Cardiac fibroblast (primary cell): ENCODE results near the gene BACH2.
A peak's percentile ranks its signal among the peaks of the same experiment; 100 is the strongest.

ENCODE experiments used
- DNase-seq, 2 donors: peaks; one replicate each; pipeline versions ENCODE4 v3.0.0 to v3.0.0-alpha.2; 2010; ENCODE audit warnings: low read depth in 2 of 2
- H3K4me3 ChIP-seq, 2 donors: replicated peaks in 1 of 2; 1 replicate in 1 of 2; 2 replicates in 1 of 2; pipeline ENCODE4 v1.5.1; 2011; ENCODE audit warnings: low read depth in 2 of 2, low read length in 2 of 2, mild to moderate bottlenecking in 2 of 2, moderate library complexity in 1 of 2
- TF ChIP-seq, protein P1 (sequence below): IDR thresholded peaks from one replicate; pipeline ENCODE4 v1.5.1; 2011; ENCODE audit warnings: low read depth, mild to moderate bottlenecking, low read length, inconsistent platforms

The BACH2 gene

DNA sequence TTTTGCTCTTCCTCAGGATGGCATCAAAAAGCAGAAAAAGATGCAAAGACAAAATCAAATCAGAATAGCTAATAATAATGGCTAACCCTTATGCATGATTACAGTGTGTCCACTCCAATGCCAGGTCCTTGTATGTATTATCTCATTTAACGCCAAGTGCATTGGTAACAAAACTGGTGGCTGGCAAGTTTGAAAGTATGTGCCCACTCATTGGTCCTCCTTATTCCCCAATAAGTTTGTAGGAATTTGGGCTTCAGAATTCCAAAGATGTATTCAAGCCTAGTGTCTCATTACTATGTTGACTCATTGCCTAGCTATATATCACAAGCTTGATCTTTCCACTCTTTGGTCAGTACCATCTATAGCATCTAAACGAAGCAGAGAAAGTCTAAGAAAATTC is 205.8 kb downstream of the BACH2 start:
- TF ChIP-seq, protein P1, sequence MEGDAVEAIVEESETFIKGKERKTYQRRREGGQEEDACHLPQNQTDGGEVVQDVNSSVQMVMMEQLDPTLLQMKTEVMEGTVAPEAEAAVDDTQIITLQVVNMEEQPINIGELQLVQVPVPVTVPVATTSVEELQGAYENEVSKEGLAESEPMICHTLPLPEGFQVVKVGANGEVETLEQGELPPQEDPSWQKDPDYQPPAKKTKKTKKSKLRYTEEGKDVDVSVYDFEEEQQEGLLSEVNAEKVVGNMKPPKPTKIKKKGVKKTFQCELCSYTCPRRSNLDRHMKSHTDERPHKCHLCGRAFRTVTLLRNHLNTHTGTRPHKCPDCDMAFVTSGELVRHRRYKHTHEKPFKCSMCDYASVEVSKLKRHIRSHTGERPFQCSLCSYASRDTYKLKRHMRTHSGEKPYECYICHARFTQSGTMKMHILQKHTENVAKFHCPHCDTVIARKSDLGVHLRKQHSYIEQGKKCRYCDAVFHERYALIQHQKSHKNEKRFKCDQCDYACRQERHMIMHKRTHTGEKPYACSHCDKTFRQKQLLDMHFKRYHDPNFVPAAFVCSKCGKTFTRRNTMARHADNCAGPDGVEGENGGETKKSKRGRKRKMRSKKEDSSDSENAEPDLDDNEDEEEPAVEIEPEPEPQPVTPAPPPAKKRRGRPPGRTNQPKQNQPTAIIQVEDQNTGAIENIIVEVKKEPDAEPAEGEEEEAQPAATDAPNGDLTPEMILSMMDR = no peak
- no peak overlapping the region for H3K4me3 ChIP-seq

DNA sequence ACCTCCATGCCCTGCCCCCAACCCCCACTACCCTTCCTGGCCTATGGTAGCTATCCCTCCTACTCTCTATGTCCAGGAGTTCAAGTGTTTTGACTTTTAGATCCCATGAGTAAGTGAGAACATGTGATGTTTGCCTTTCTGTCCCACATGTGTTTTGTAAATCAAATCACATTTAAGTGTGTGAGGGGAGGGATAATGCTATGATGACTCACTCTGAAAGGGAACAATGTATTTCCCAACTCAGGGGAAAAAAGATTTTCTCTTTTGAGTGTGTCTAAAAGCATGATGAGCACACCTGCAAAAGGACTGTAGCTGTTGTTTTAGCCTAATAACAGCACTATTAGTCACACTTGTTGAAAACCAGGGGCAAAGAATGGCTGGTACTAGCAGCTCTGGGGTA is 208.6 kb downstream of the BACH2 start:
- TF ChIP-seq, protein P1 = no peak
- DNase-seq = peak; percentile 62 to 74
- no peak overlapping the region for H3K4me3 ChIP-seq

More for the DNA sequence above, 205.8 kb downstream of the BACH2 start:
- DNase-seq = no peak

DNA sequence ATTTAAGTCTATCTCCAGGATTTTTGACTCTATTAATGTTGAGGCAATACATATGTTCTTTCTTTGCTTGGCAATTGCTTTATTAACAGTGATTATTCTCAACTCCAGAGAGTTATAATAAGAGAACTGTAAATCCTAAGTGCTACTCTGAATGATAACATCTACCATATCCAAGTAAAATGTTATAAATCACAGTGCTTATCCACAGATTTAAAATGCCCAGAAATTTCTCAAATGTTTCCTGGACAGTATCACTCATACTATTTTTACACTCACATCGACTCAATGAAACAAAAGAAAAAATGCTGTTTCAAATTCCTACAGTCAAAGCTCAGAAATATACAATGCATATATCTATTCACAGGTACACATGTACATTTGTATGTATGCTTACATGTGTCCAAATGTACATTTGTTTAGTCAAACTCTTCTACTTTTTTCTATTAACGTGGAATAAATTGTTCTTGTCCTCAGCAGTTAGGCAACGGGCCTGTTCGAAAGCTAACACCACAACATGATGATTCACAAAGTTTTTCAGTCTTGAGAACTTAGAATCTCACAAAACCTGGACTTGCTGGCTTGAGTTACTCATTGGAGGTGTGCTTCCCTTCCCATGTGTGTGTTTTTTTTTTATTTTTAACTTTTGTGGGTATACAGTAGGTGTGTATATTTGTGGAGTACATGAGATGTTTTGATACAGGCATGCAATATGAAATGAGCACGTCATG is 209.4 kb downstream of the BACH2 start:
- TF ChIP-seq, protein P1 = no peak
- no peak overlapping the region for H3K4me3 ChIP-seq
- DNase-seq = peak in 1 of 2 donors; percentile 36

DNA sequence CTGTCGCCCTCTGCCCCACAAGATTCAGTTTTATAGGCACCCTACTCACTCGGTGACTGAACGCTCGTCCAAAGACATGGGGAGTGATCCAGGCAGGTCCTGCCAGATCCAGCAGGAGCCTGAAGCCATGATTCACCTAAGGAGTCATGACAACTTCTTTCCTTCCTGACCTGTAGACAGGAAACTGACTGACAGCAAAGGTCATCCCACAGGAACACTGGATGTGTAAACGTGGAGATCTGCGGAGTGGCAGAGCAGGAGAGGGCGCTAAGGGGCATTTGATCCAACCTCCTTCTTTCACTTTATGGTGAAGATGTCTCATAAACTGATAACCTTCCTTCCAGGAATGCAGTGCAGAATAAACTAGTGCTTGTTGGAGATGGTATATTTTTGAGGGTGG is 210.1 kb downstream of the BACH2 start:
- H3K4me3 ChIP-seq = no peak overlapping the region
- peak in 1 of 2 donors; percentile 14 for DNase-seq
- TF ChIP-seq, protein P1 = no peak

DNA sequence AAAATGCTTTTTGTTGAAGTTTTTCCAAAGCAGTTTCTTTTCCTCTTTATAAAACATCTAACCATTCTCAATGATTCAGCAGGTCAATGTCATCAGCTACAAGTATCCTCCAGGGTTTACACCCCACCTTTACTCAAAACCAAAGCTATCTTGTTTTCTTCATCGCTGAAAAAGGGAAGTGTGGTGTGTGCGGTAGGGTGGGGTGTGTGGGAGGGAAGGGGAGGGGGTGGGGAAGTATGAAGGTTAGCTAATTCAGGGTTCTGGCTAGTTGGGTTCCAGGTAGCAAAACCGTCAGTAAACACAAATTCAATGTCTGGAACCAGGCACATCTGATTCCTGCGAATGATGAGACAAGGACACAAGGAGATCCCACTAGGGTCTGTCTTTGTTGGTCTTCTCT is 212.8 kb downstream of the BACH2 start:
- H3K4me3 ChIP-seq = no peak overlapping the region
- TF ChIP-seq, protein P1 = no peak
- DNase-seq = no peak

DNA sequence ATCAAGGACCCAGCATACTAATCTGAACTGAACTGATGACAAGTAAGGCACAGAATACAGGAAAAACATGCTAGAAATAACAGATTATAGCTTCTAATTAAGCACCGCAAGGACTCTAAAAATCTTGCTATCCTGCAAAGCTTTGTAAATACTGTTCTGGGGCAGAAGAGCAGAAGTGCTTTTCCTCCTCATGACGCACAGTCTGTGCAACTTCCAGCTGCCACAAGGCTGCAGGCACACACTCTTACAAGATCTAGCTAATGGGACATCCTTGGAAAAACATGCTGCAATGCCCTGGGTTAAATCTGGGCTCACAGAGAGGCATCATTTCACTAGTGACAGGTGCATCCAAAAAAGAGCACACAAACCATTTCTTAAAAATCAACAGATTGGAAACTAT is 213.8 kb downstream of the BACH2 start:
- TF ChIP-seq, protein P1 = no peak
- no peak overlapping the region for H3K4me3 ChIP-seq
- DNase-seq = no peak
